GM12892 (cell line): ENCODE measurements around the gene LRRC2.

Experiments used
- DNase-seq: peaks from one replicate; pipeline ENCODE4 v3.0.0; 2011; ENCODE audit not compliant: insufficient read length
- FAIRE-seq: peaks from 2 replicates; lab custom pipeline; 2011; peaks lifted over from hg19 to GRCh38; lab: Jason Lieb, UNC
- POLR2A ChIP-seq: IDR thresholded peaks from 2 replicates; pipeline ENCODE4 v1.6.1; 2011; ENCODE audit warnings: low read depth, low read length, control low read depth
- POLR2AphosphoS5 ChIP-seq: IDR thresholded peaks from 2 replicates; pipeline ENCODE4 v1.6.1; 2011; ENCODE audit warnings: low read depth, low read length, control low read depth
- TAF1 ChIP-seq: IDR thresholded peaks from 2 replicates; pipeline ENCODE4 v1.6.1; 2011; ENCODE audit warnings: low read depth, mild to moderate bottlenecking, control low read depth, low read length, borderline replicate concordance

LRRC2 gene

DNA sequence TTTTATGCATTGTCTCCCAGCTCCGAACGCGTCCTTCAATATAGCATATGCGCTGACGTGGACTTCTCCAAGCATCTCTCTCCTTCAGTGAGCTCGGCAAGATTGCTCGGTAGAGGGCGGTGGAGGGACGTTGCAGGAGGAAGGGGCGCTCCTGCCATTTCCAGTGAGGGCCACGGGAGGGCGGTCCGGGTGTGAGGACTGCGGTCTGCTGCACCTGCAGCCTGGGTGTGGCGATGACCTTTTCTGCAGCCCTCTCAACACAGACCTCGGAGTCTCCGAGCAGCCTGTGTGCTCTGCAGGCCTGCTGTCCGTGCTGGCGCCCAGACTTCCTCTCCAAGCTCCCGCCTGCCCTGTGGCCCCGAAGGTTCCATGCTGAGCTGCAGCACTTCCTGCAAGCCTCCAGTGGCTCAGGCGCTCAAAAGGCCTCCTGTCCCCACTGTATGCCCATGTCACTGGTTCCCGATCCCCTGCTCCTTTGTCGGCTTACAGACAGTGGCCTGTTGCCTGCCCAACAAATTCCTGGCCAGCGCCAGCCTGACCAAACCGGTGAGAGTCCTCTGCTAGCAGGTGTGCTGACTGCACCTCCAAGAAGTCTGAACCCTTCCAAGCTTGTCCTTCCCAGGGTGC, 77.3 kb downstream of the LRRC2 start:
- peak; percentile 99 for FAIRE-seq
- DNase-seq = peak; percentile 89
- no peak for TF ChIP-seq TAF1
- TF ChIP-seq POLR2AphosphoS5 = no peak
- TF ChIP-seq POLR2A = no peak

- FAIRE-seq = no peak
- no peak for DNase-seq
- TF ChIP-seq POLR2A = no peak
- TF ChIP-seq TAF1 = no peak
- no peak for TF ChIP-seq POLR2AphosphoS5
These were observed 80.3 kb downstream of the LRRC2 start for GRCh38 chr3:46485779-46486175.

- DNase-seq (no peak), FAIRE-seq (no peak)
- TF ChIP-seq TAF1 (no peak), POLR2A (no peak), POLR2AphosphoS5 (no peak)
These were observed 81.0 kb downstream of the LRRC2 start for GRCh38 chr3:46484911-46485778.

DNA sequence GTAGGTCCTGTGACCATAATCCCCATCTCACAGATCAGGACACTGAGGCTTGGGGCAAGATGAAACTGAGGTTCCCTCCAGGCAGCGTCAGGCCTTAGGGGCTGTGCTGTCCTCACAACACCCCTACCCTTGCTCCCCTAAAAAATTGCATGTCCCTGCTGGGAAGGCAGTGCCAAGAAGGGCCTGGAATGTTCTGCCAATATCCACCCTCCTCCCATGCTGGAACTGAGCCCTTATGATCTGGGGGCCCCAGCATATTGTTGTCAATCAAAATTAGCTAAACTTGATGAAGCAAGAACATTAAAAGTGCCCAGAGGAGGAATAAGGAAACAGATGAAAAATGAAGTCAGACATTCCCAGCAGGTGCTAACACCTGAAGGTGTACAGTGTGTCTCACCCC, 81.7 kb downstream of the LRRC2 start:
- TF ChIP-seq POLR2AphosphoS5 = no peak
- no peak for TF ChIP-seq POLR2A
- no peak for TF ChIP-seq TAF1
- no peak for DNase-seq
- FAIRE-seq = no peak

- FAIRE-seq = no peak
- no peak for DNase-seq
- no peak for TF ChIP-seq POLR2AphosphoS5
- no peak for TF ChIP-seq TAF1
- TF ChIP-seq POLR2A = no peak
These were observed 82.3 kb downstream of the LRRC2 start for GRCh38 chr3:46483825-46484224.

- no peak for DNase-seq
- TF ChIP-seq POLR2AphosphoS5 (no peak), POLR2A (no peak), TAF1 (no peak)
- FAIRE-seq = no peak
These were observed 83.3 kb downstream of the LRRC2 start for GRCh38 chr3:46482632-46483350.

DNA sequence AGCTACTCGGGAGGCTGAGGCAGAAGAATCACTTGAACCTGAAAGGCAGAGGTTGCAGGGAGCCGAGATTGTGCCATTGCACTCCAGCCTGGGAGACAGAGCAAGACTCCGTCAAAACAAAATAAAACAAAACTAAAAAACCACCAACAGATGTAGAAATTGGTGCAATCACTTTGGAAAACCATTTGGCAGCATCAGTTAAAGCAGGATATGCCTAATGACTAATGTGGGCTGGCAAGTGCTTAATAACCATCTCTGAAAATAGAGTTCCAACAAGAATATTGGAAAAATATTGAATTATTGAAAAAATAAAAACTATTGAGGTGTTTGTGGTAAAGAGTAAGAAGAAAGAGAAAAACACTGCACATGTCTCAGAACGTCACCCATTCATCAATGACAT, 84.5 kb downstream of the LRRC2 start:
- DNase-seq (no peak), FAIRE-seq (no peak)
- TF ChIP-seq POLR2A (no peak), TAF1 (no peak), POLR2AphosphoS5 (no peak)

- TF ChIP-seq POLR2AphosphoS5 (no peak), POLR2A (no peak), TAF1 (no peak)
- no peak for FAIRE-seq
These were observed 85.5 kb downstream of the LRRC2 start for GRCh38 chr3:46480491-46481195.

GRCh38 chr3:46479696-46480095, 86.4 kb downstream of the LRRC2 start:
- DNase-seq = no peak
- no peak for FAIRE-seq
- TF ChIP-seq TAF1 = no peak
- TF ChIP-seq POLR2AphosphoS5 = no peak
- no peak for TF ChIP-seq POLR2A

More at GRCh38 chr3:46480491-46481195, 85.5 kb downstream of the LRRC2 start:
- DNase-seq = no peak

GRCh38 chr3:46479021-46479420, 87.1 kb downstream of the LRRC2 start:
- FAIRE-seq = no peak
- no peak for DNase-seq
- TF ChIP-seq TAF1 (no peak), POLR2A (no peak), POLR2AphosphoS5 (no peak)

GRCh38 chr3:46478341-46478740, 87.8 kb downstream of the LRRC2 start:
- TF ChIP-seq POLR2AphosphoS5 (no peak), TAF1 (no peak), POLR2A (no peak)
- FAIRE-seq (no peak), DNase-seq (no peak)
